HG03039 (cell line): ENCODE measurements around the gene SMARCA2.
A peak's percentile ranks its signal among the peaks of the same experiment; 100 is the strongest.
"Not testable (repeated sequence)": the region's sequence is repeated elsewhere in the genome, so short reads cannot be mapped to it uniquely, and the experiment has no call there.

ENCODE experiments used
- ATAC-seq: cut with Tn5 transposase; IDR thresholded peaks from one replicate; pipeline ENCODE4 v1.9.1; 2021; ENCODE audit warnings: mild to moderate bottlenecking, moderate library complexity; ENCODE audit not compliant: unreplicated experiment

The SMARCA2 gene

DNA sequence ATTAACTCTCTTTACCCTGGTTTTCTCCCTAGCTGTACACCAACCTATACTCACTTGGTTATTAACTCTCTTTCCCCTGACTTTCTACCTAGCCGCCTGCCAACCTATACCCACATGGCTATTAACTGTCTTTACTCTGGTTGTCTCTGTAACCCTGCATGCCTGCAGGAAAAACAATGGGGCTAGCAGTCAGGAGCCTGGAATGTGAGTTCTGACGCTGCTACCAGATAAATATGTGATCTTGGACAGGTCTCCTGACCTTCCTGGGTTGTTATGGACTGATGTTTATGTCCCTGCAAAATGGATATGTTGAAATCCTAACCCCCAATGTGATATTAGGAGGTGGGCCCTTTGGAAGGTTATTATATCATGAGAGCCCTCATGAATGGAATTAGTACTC is 119.2 kb downstream of the SMARCA2 start:
- ATAC-seq, result no peak

- ATAC-seq, result no peak
Measured at GRCh38 chr9:2138646-2139045, 123.5 kb downstream of the SMARCA2 start.

DNA sequence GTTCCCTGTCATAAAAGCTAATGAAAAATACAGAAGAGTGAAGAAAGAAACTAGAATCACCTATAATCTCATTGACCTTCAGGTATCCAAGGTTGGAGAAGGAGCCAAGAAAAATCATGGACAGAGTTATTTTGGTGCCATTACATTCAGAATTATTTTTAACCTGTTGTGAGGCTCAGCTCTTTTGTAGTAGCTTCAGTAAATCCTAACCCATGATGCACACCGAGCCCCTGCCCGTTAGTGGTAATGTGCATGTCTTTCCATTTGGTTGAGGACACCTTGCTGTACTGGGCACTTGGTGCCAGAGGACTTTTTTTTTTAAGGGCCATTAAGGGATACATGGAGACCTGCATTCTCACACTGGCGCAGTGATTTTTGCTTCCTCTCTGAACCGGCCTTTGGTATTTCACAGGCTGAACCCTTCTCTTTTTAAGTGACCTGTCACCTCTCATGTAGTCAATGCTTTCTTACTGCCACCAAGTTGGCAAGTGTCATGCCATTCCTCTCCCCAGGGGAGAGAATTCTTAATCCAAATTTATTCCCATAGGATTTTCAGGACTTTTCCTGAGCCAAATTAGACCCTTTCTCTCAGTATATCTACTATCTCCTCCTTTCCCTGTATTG is 125.6 kb downstream of the SMARCA2 start:
- no peak for ATAC-seq

GRCh38 chr9:2142212-2142611 is 127.1 kb downstream of the SMARCA2 start:
- ATAC-seq, result no peak

DNA sequence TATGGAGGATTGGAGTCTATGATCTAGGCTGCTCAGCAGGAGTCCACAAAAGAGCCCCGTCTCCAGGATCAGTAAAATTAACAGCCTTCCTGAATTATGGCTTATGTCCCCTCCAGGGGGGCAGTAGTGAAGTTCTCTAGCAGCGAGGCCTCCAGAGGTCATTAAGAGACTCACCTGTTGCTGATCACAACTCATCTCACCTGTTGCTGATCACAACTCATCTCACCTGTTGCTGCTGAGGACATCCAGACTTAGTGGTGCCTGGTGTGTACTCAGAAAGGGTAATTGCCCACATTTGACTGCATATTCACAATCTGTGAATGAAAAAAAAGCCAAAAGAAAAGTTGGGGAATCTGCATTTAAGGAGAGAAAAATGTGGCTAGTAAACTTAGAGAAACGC is 129.5 kb downstream of the SMARCA2 start:
- no peak for ATAC-seq

GRCh38 chr9:2145746-2146145 is 130.6 kb downstream of the SMARCA2 start:
- ATAC-seq, result no peak

DNA sequence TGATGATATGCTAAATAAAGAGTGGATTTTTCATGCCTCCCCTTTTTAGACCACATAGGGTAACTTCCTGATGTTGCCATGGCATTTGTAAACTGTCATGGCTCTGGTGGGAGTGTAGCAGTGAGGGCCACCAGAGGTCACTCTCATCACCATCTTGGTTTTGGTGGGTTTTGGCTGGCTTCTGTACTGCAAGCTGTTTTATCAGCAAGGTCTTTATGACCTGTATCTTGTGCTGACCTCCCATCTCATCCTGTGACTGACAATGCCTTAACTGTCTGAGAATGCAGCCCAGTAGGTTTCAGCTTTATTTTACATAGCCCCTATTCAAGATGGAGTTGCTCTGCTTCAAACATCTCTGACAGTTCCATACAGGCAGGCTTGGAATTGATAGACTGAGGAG is 131.6 kb downstream of the SMARCA2 start:
- not testable (repeated sequence) for ATAC-seq

DNA sequence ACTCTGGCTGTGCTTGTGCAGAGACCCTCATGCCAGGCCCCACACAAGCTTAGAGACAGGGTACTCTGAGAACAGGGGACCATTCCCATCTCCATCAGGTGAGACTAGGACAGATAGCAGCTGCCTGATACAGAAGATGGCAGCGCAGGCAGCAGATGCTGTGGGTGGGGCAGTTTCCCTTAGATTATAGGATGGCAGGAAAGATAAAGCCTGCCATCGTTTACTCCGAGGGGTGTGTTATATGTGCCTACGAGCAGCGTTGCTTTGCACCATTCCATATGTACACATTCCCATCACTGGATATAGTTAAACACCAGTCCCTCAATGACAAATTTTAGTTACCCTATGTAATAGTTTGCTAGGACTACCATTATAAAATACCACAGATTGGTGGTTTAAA is 135.2 kb downstream of the SMARCA2 start:
- ATAC-seq, result no peak

DNA sequence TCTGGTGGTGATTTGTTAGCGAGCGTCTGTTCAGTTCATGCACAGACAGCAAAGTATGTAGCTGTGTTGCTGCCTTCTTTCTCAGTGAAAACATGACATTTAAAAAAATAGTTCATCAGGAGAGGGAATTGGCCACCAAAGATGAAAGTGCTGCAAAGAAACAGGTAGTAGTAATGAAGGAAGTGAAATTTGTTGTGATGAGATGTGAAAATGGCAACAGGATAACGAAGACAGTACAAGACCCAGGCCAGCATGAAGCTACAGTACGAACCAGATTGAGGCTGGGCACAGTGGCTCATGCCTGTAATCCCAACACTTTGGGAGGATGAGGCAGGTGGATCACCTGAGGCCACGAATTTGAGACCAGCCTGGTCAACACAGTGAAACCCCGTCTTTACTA is 136.0 kb downstream of the SMARCA2 start:
- ATAC-seq, result no peak

DNA sequence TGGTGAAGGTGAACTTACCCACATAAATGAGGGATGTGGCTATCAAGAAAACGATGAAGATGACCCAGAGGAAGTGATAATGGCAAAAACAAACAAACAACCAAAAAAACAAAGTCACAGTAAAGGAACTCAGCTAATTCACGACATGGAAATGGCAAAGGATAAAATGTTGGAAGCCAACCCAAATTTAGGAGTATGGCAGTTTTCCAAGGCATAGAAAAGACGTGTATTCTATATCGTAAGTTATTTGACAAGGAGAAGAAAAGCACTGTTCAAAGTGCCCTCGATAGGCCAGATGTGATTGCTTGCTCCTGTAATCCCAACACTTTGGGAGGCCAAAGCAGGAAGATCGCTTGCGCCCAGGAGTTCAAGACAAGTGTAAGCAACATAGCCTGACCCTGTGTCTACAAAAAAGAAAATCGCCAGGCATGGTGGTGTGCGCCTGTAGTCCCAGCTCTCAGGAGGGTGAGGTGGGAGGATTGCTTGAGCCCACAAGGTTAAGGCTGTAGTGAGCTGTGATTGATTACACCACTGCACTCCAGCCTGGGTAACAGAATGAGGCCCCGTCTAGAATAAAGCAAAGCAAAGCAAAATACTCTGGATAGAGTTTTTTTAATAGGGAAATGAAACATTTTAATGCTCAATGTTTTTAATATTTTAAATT is 138.0 kb downstream of the SMARCA2 start:
- no peak for ATAC-seq

DNA sequence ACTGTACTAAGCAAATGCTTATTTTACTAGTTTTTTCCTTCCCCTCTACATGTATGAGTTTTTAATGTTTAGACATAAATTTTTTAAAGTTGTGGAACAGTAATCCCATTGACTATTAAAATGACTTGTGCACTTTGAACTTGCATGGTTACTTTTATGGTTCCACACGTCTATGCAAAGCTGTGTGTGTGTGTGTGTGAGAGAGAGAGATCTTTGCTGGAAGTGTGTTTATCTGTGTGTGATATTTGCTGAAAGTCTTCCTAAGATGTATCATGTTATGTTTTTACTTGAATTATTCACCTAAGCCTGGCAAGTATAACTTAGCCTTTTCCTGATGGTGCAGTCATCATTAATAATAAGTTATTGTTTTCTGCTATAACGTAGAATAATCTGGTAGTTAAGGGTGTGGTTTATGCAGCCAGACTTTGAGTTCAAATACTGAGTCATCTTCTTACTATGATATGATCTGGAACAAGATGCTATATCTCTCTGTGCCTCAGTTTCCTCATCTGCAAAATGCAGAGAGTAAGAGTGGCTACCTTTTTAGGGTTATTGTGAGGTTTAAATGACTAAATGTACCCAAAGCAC is 138.6 kb downstream of the SMARCA2 start:
- ATAC-seq, result no peak

DNA sequence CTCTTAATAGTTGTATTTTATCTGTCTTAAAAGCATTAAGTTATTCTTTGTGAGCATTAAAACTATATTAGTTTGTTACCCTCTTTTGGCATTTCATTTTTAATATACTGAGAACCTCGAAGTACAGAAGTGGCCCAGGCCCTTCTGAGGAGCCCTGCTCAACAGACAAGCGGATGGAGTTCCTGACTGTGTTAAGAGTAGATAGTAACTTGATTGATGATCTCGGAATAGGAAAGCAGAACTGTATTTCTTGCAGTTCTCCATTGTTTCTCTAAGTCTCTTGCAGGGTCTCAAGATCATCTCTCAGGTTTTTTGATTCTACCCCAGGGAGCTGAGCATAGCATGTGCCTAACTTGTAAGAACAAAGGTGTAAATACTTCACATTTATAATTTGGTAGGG is 139.6 kb downstream of the SMARCA2 start:
- ATAC-seq, result no peak

DNA sequence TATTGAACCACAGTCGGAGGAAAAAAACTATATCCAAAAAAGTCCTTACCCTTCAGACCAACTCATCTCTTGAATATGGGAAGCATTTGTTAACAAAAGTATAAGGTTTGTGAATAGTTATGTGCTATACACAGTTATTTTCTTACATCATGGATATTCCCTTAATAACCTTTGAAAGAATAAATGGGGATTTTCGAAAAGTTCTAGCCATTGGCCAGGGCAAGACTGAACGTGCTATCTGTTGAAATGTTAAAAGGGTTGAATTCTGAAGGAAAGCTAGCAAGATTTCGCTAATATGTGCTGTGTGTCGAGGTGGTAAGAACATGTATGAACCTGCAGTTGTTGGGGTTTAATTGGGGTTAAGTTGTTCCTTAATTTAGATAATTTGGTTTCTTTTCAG is 140.8 kb downstream of the SMARCA2 start:
- ATAC-seq, result no peak

DNA sequence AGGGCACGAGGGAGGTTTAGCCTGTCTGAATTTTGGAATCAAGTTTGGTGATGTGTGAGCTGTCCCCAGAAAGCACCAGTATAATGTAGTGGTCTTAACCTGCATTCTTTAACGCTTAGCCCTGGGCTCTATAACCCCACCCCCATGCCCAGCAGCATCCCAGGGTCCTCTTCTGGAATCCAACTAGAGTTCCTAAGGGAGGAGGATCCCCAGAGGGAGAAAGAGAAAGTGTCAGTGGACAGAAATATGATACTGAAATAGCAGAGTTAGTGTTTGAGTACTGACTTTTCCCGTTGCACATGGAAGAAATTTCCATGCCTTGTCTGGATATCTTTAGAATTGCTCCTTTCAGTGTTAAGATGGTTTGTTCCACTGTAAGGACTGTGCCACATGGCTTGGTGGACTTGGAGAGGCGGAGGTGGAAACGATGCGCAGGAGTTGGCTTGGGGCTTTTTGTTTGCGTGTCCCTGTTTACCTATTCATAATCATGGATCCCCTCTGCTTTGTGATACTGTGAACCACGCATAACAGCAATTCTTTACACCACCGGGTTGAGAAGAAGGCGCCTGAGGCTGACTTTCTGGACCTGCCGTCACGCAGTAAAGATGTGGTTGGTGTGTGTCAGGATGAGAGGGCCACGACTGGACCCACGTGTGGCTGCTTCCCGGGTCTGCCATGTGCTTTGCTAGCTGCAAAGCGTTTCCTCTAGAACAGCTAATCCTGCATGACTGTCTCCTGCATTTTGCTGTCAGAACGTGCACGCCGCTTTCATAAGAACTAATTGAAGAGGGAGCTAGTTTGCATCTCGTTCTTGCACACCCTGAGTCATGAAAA is 142.3 kb downstream of the SMARCA2 start:
- peak; percentile 36 for ATAC-seq

DNA sequence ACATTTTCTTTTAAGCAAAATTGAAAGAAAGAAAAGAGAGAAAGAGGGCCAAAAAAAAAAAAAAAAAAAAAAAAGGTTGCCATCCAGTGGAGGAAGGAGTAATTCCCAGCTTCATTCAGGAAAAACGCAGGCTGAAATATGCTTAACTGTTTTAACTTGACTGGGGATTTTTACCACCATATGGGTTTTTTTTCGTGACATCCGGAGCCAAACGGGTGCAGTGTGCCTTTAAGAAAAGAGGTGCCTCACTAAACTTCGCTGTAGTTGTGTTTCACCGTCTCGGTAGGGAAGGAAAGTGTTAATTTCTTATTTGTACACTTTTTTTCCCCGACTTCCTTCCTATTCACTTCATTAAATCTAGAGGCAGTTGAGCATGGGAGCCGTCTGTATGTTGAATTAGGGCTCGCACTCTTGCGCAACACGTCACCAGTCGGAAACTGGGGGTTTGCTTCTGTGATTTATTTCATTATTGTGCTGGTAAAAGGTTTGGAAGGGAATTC is 143.0 kb downstream of the SMARCA2 start:
- peak; percentile 46 for ATAC-seq

DNA sequence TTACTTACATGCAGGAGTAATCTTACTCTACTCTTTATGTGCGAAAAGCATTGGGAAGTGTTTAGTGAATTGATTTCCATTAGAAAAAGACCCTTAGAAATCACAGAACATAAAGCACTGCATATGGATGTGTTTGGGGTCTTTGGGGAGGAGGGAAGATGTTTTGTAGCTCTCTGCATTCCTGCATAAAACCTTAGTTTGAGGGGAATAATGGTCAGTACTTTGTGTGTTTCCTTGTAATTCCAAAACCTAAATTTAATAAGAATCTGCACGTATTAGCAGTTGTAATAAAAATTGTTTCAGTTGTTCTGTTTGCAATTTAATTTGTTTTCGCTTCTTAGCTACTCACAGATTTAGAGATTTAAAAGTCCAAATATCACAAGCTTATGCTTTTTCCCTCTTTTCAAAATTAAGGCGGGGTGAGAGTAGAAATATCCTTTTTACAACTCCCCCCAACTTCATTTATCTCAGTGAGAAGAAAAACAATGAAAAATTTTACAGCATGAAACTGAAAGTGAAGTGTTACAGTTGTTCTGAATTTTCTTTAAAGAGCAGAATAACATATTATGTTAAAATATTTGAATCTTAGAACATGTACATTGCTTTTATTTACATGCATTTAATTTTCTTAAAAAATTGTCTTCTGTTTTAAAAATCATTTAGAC is 143.8 kb downstream of the SMARCA2 start:
- no peak for ATAC-seq

- no peak for ATAC-seq
Measured at GRCh38 chr9:2159521-2160454, 144.6 kb downstream of the SMARCA2 start.

DNA sequence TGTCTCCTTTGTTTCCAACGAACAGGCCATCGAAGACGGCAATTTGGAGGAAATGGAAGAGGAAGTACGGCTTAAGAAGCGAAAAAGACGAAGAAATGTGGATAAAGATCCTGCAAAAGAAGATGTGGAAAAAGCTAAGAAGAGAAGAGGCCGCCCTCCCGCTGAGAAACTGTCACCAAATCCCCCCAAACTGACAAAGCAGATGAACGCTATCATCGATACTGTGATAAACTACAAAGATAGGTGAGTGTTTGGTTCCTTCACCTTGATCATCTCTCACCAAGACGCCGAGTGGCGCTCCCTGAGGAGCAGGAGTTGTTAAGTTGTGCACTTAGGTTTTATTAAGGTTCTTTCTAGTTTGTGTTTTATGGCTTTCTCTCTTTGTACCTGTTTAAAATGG is 146.5 kb downstream of the SMARCA2 start:
- ATAC-seq, result no peak

- ATAC-seq, result no peak
Measured at GRCh38 chr9:2163231-2163885, 148.2 kb downstream of the SMARCA2 start.
